Testis (tissue), 2 donors: ENCODE measurements around the gene HMGN4.

Experiments used
- CTCF ChIP-seq, 3 experiments: fragments of 450-650 bp in 2 of 3; fragments of 200-600 bp in 1 of 3; sonication (generic) in 1 of 3; IDR thresholded peaks; one replicate each; pipeline ENCODE4 v1.5.1; 2016 to 2019; ENCODE audit warnings: antibody characterized with exemption in 3 of 3, mild to moderate bottlenecking in 2 of 3, moderate library complexity in 1 of 3
- POLR2A ChIP-seq: fragments of 450-650 bp; IDR thresholded peaks from one replicate; pipeline ENCODE4 v1.6.1; 2017; ENCODE audit warnings: antibody characterized with exemption, mild to moderate bottlenecking, moderate library complexity

DNA sequence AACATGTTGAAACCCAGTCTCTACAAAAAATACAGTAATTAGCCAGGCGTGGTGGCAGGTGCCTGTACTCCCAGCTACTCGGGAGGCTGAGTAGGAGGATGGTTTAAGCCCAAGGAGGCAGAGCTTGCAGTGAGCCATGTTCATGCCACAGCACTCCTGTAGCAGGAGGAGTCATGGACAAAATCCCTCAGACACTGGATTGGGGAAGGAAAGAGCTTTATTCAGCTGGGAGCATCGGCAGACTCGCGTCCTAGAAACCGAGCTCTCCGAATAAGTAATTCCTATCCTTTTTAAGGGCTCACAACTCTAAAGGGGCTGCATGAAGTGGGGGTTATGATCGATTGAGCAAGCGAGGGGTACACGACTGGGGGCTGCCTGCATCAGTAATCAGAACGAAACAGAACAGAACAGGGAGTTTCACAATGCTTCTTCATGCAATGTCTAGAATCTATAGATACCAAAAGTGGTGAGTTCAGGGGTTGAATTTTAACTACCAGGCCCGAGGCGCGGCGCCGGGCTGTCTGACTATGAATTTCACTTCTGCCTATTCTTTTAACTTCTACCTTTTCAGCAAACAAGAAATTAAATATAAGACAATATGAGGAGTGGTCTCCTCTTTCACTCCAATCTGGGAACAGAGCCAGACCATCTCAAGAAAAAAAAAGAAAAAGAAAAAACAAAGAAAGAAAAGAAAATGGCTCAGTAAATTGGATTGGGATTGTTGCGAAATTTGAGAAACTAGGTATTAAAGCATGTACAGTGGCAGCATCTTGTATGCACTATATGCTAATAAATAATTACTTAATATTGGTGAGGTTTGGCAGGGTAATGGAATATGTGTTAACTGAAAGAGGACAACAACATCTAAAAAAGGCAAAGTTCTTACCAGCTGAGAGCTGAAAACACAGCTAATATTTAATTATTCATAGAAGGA is 23.6 kb downstream of the HMGN4 start:
- TF ChIP-seq CTCF (IDR thresholded peaks at IDR 0.05) (no peak), POLR2A (no peak)
